NK-92 (cell line): Measurements from ENCODE around the gene MAMSTR.
"Not testable (repeated sequence)": the region's sequence is repeated elsewhere in the genome, so short reads cannot be mapped to it uniquely, and the experiment has no call there.

Experiments used
- DNase-seq: peaks from one replicate; lab custom pipeline; 2025; ENCODE audit not compliant: unreplicated experiment; lab: John Stamatoyannopoulos, UW

Gene MAMSTR

GRCh38 chr19:48719263-48720171 lies at the start of gene MAMSTR:
MAMSTR (minus strand) TSS chr19:48719725; CDS start chr19:48719031, 694 bp downstream.
- no peak for DNase-seq

GRCh38 chr19:48768994-48769713 lies 49.6 kb upstream of the MAMSTR start:
- no peak for DNase-seq

- DNase-seq: not testable (repeated sequence)
These were observed 48.7 kb upstream of the MAMSTR start for GRCh38 chr19:48768171-48768753.

- not testable (repeated sequence) for DNase-seq
These were observed 46.3 kb upstream of the MAMSTR start for GRCh38 chr19:48765816-48766215.

DNA sequence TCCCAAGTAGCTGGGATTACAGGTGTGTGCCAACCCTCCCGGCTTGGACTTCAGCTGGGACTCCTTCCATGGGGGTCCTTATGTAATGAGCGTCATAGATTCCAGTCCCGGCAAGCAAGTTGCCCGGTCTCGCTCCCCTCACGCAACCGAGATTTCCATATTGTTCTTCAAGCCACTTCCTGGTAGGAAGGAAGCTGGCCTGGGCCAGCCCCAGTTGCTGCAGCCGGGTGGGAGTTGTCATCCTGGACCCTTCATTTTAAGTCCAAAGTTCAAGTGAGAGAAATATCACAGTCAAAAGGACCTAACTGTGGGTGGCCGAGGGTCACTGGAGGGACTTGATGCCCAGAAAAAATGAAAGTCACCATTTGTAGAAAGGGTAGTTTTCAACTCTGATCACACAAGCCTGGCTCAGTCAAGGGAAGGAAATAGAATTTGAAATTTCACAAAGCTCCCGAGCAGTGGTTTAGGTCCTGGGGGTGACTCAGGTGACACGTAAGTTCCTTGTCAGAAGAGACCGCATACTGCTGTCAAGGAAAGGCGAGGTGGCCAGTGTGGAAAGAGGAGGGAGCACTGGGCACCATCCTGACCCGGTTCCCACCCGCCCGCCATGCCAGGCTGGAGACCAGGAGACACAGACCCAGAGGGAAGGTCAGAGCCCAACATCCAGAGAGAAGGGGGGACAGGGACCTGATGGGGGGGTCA lies 41.1 kb upstream of the MAMSTR start:
- no peak for DNase-seq

- DNase-seq: no peak
These were observed 38.2 kb upstream of the MAMSTR start for GRCh38 chr19:48757741-48758144.

DNA sequence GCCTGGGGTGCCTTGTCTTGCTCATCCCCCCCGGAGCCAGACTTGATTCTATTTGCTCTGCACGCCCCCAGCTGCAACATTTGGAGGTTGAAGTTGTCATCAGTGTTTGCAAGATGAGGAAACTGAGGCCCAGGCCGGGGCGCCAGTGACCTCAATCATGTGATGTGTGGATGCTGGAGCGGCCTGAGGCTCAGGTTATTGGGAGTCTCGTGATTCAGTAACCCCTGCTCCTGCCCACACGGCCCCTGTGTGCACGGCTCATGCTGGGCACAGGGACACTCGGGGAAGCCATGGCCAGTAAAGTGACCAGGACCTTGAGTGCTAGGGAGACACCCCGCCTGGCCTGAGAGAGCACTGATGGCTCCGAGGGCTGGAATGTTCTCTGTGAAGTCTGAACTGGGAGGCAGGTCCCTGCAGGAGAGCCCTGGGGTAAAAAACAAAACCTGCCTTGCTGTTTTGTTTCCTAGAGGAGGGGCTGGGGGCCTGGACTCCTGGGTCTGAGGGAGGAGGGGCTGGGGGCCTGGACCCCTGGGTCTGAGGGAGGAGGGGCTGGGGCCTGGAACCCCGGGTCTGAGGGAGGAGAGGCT lies 37.7 kb upstream of the MAMSTR start:
- no peak for DNase-seq

- no peak for DNase-seq
These were observed 37.2 kb upstream of the MAMSTR start for GRCh38 chr19:48756686-48757085.

- no peak for DNase-seq
These were observed 36.7 kb upstream of the MAMSTR start for GRCh38 chr19:48756212-48756611.

DNA sequence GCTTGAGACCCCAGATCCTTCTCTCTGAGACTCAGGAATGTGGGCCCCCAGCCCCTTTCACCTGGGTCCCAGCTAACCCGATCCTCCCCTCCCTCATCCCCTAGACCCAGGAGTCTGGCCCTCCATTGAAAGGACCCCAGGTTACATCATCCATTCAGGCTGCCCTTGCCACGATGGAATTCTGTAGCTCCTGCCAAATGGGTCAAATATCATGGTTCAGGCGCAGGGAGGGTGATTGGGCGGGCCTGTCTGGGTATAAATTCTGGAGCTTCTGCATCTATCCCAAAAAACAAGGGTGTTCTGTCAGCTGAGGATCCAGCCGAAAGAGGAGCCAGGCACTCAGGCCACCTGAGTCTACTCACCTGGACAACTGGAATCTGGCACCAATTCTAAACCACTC lies 36.3 kb upstream of the MAMSTR start:
- no peak for DNase-seq

GRCh38 chr19:48755084-48755641 lies 35.6 kb upstream of the MAMSTR start, which contains the start of gene FGF21:
FGF21 (plus strand) TSS chr19:48755524; CDS start chr19:48756237, 713 bp downstream.
- DNase-seq: no peak

- DNase-seq: no peak
These were observed 33.2 kb upstream of the MAMSTR start, which contains the start of gene FUT1 for GRCh38 chr19:48752496-48753365. FUT1 (minus strand) TSS chr19:48752641; CDS start chr19:48751281, 1,360 bp downstream.

GRCh38 chr19:48751845-48752495 lies 32.4 kb upstream of the MAMSTR start:
- no peak for DNase-seq

DNA sequence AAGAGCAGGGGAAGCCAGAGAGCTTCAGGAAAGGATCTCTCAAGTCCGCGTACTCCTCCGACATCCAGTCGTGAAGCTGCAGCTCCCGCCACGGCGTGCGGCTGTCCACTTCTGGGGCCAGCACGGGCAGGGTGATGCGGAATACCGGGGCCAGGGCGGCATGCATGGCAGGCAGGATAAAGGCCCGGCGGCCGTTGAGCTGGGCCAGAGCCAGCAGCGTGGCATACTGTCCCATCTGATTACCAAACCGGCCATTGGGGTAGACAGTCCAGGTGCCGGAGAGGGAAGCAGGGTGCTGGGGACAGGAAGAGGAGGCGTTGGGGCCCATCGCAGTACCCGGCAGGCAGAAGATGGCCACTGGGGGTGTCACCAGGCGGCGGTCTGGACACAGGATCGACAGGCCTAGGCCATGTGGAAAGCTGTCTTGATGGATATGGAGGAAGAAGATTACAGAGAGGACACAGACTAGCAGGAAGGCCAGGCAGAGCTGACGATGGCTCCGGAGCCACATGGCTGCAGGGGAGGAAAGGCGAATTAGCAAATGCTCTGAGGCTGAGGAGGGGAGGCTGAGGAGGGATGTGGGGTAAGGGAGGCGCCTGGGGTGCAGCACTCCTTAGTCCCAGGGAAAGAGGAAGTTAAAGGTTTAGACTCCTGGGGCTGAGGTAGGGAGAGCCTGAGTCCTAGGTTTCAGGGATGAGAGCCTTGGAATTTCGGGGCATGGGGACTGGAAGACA lies 31.4 kb upstream of the MAMSTR start:
- no peak for DNase-seq

DNA sequence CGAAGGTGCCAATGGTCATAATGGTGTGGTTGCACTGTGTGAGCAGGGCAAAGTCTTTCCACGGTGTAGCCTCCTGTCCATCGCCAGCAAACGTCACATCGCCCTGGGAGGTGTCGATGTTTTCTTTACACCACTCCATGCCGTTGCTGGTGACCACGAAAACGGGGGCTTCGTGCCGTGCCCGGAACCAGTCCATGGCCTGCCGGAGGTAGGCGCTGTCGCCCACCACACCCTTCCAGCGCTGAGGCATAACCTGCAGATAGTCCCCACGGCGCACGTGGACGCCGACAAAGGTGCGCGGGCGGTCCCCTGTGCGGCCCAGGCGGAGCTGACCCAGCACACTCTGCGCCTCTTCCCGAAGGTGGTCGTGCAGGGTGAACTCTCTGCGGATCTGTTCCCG lies 30.8 kb upstream of the MAMSTR start:
- no peak for DNase-seq

DNA sequence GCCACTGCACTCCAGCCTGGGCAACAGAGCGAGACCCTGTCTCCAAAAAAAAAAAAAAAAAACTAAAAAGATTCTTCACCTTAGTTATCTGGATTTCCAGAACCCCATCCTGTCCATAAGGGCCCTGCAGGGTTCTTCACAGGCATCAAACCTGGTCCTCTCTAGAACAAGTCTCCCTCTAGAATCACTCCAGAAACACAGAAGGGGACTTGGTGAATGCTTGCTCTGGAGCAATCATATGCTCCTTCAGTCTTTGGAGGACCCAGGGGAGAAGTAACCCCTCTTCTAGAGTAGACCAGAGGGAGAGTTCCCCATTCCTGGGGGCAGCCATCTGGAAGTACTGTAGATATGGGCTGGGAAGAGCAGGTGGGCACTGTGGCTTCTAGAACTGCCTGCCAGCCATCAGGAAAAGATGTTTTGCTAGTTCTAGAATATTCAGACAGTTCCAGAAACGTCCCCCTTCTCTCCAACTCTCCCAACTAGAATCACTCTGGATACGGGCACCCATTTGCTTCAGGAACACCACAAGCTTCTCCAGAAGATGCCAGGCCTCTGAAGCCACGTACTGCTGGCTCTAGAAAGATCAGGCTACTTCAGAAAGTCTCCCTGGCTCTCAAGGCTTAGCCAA lies 30.2 kb upstream of the MAMSTR start:
- DNase-seq: no peak

DNA sequence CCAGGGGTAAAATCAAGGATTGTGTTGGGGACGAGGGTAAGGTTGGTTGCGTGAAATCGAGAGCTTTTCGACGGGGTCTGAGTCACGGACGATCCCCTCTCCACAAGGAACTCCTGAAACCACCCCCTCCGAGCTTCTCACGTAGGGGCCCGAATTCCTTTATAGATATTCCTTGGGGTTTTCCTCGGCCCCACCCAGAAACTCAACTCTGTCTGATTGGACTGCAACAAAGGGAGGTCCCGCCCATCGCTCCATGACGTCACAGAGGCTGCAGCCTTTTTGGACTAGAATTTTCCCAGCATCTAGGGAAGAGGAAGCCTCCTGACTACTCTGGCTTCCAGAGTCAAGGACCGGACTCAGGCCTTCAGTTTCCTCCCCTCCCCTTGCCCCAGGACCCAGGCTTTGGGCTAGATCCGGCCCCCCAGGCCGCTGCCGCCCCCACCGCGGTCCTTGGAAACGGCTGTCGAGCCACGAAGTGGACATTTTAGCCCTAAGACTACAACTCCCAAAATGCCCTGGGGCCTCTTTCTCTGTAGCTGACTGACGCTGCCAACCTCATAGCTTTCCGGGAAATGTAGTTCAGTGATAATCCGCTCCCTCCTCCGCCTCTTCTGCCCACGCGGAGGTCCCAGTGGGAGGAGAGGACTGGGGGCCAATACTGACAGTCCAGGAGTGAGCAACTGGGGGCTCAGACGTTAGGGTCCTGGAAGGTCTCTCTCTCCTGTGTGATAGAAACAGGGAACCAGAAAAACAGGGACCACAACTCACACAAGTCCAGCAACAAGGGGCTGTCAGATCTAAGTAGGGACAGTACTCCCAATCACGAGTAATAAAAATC lies 27.4 kb upstream of the MAMSTR start, which contains the start of gene IZUMO1:
TSS of gene IZUMO1 (minus strand) at position 172 of the 838 bp plus-strand sequence. CDS start 1,050 bp downstream, outside the sequence.
- no peak for DNase-seq
